Liver (tissue), 9 donors: Measurements from ENCODE around the gene PARD3. TPM values are rescaled to one million over a fixed set of nuclear protein-coding genes. Genes with fewer than 3 reads are reported as not detected.

Experiments
- DNase-seq: peaks from one replicate; pipeline ENCODE4 v3.0.0-alpha.2; 2017; ENCODE audit warnings: low spot score
- H3K27ac ChIP-seq, 2 donors: one replicate each; pipeline ENCODE4 v1.7.0; 2013; ENCODE audit warnings: inconsistent platforms in 2 of 2, low read length in 2 of 2, control low read depth in 1 of 2, low read depth in 1 of 2, mild to moderate bottlenecking in 1 of 2
- H3K27me3 ChIP-seq, 4 donors: one replicate each; pipeline versions ENCODE4 v1.6.1 to v1.7.0; 2013; ENCODE audit warnings: low read length in 3 of 4, inconsistent platforms in 1 of 4, mild to moderate bottlenecking in 1 of 4, moderate library complexity in 1 of 4; ENCODE audit not compliant: control insufficient read depth in 4 of 4, insufficient read depth in 4 of 4
- H3K36me3 ChIP-seq, 4 donors: one replicate each; pipeline versions ENCODE4 v1.6.1 to v1.7.0; 2013; ENCODE audit warnings: low read length in 3 of 4, mild to moderate bottlenecking in 3 of 4, low read depth in 1 of 4, moderate library complexity in 1 of 4; ENCODE audit not compliant: control insufficient read depth in 4 of 4, insufficient read depth in 3 of 4
- H3K4me1 ChIP-seq, 4 donors: one replicate each; pipeline versions ENCODE4 v1.6.1 to v1.7.0; 2013; ENCODE audit warnings: low read length in 3 of 4, mild to moderate bottlenecking in 3 of 4, moderate library complexity in 1 of 4; ENCODE audit not compliant: control insufficient read depth in 4 of 4, insufficient read depth in 4 of 4
- H3K4me3 ChIP-seq, 3 donors: one replicate each; pipeline versions ENCODE4 v1.6.1 to v1.7.0; 2013; ENCODE audit warnings: low read length in 3 of 3, control low read depth in 1 of 3, low read depth in 1 of 3, mild to moderate bottlenecking in 1 of 3
- H3K9ac ChIP-seq, 2 donors: one replicate each; pipeline ENCODE4 v1.7.0; 2013; ENCODE audit warnings: low read length in 2 of 2, mild to moderate bottlenecking in 2 of 2, moderate library complexity in 2 of 2, control low read depth in 1 of 2, low read depth in 1 of 2
- H3K9me3 ChIP-seq, 4 donors: one replicate each; pipeline versions ENCODE4 v1.6.1 to v1.7.0; 2013; ENCODE audit warnings: low read length in 3 of 4; ENCODE audit not compliant: control insufficient read depth in 4 of 4
- ATF3 ChIP-seq: IDR thresholded peaks from 2 replicates; pipeline ENCODE4 v1.6.1; 2016; ENCODE audit warnings: antibody characterized with exemption
- CTCF ChIP-seq: fragments of 150-350 bp; IDR thresholded peaks from 2 replicates; pipeline ENCODE4 v1.5.1; 2017; ENCODE audit warnings: improper control_type of control experiment, low read depth, low read length; ENCODE audit not compliant: missing input control
- EGR1 ChIP-seq, 2 donors: IDR thresholded peaks; 2 replicates each; pipeline ENCODE4 v1.6.1; 2016 to 2018; ENCODE audit warnings: antibody characterized with exemption in 2 of 2, low read depth in 2 of 2
- FOXA1 ChIP-seq: IDR thresholded peaks from 2 replicates; pipeline ENCODE4 v1.6.1; 2016; ENCODE audit warnings: antibody characterized with exemption
- FOXA2 ChIP-seq: IDR thresholded peaks from 2 replicates; pipeline ENCODE4 v1.6.1; 2016; ENCODE audit warnings: antibody characterized with exemption
- HNF4A ChIP-seq, 2 donors: conservative IDR thresholded peaks; 2 replicates each; pipeline ENCODE4 v1.6.1; 2016; ENCODE audit warnings: antibody characterized with exemption in 2 of 2, mild to moderate bottlenecking in 2 of 2
- HNF4G ChIP-seq: IDR thresholded peaks from 2 replicates; pipeline ENCODE4 v1.6.1; 2016; ENCODE audit warnings: antibody characterized with exemption
- JUND ChIP-seq, 2 donors: IDR thresholded peaks; 2 replicates each; pipeline ENCODE4 v1.6.1; 2016; ENCODE audit warnings: antibody characterized with exemption in 2 of 2
- MAX ChIP-seq: IDR thresholded peaks from 2 replicates; pipeline ENCODE4 v1.6.1; 2016; ENCODE audit warnings: antibody characterized with exemption
- NR2F2 ChIP-seq: IDR thresholded peaks from 2 replicates; pipeline ENCODE4 v1.6.1; 2016; ENCODE audit warnings: antibody characterized with exemption
- RAD21 ChIP-seq, 2 donors: IDR thresholded peaks; 2 replicates each; pipeline ENCODE4 v1.6.1; 2016; ENCODE audit warnings: antibody characterized with exemption in 2 of 2, mild to moderate bottlenecking in 2 of 2
- REST ChIP-seq: IDR thresholded peaks from 2 replicates; pipeline ENCODE4 v1.6.1; 2016; ENCODE audit warnings: antibody characterized with exemption, mild to moderate bottlenecking
- RXRA ChIP-seq, 2 donors: IDR thresholded peaks; 2 replicates each; pipeline ENCODE4 v1.6.1; 2017 to 2018; ENCODE audit warnings: antibody characterized with exemption in 2 of 2, mild to moderate bottlenecking in 1 of 2
- SP1 ChIP-seq: IDR thresholded peaks from 2 replicates; pipeline ENCODE4 v1.6.1; 2018; ENCODE audit warnings: antibody characterized with exemption, mild to moderate bottlenecking
- TAF1 ChIP-seq: conservative IDR thresholded peaks from 2 replicates; pipeline ENCODE4 v1.6.1; 2016; ENCODE audit warnings: antibody characterized with exemption, mild to moderate bottlenecking
- YY1 ChIP-seq: IDR thresholded peaks from 2 replicates; pipeline ENCODE4 v1.6.1; 2016; ENCODE audit warnings: antibody characterized with exemption, mild to moderate bottlenecking
- ZBTB33 ChIP-seq: IDR thresholded peaks from 2 replicates; pipeline ENCODE4 v1.6.1; 2016; ENCODE audit warnings: antibody characterized with exemption
- WGBS: extraction: QIAGEN DNeasy Blood & Tissue Kit; methylation state at CpG from one replicate; pipeline ENCODE4 v1.1.7; 2013; 5-methylcytosine and 5-hydroxymethylcytosine counted together
- polyA plus RNA-seq, 2 donors: library from polyadenylated mRNA; stranded (reverse) in 1 of 2; unstranded in 1 of 2; fragments of 200-250 nt in 1 of 2; fragments of >200 nt in 1 of 2; fragmentation: Nextera tagmentation in 1 of 2; extraction: Ambion mirVana in 1 of 2; gene quantifications; one replicate each; pipeline versions ENCODE4 v1.2.1 to v1.2.3, GENCODE V29; 2013 to 2015
- total RNA-seq, 2 donors: library from RNA; depleted of rRNA; stranded (reverse); fragments of >200 nt; gene quantifications; one replicate each; pipeline ENCODE4 v1.2.3, GENCODE V29; 2014
- donor health status: healthy.
- donor health status: healthy.
- donor health status: healthy.
- donor health status: healthy.
- donor health status: healthy.

The PARD3 gene
- total and polyA plus RNA-seq, 4 donors, result 12.3 to 43.8 (median 13.5) TPM

- no peak for TF ChIP-seq FOXA1
- no peak for TF ChIP-seq NR2F2
- TF ChIP-seq HNF4A (conservative IDR thresholded peaks at IDR 0.05), result no peak
- no peak for TF ChIP-seq MAX
Measured at GRCh38 chr10:34207343-34207742, 607.8 kb downstream of the PARD3 start (continued).

GRCh38 chr10:34206935-34207268, 608.2 kb downstream of the PARD3 start:
- 83% methylated on average over 1 of the region's 1 CpG for WGBS
- no peaks in the 10 kb centered on the region for H3K27me3 ChIP-seq
- no peaks in the 10 kb centered on the region for H3K9me3 ChIP-seq
- no peak overlapping the region for H3K4me3 ChIP-seq
- H3K4me1 ChIP-seq, result no peaks in the 10 kb centered on the region
- no peak overlapping the region for H3K27ac ChIP-seq
- TF ChIP-seq HNF4G, result no peak
- no peak for DNase-seq
- H3K9ac ChIP-seq, result no peak overlapping the region
- no peaks in the 10 kb centered on the region for H3K36me3 ChIP-seq

GRCh38 chr10:34206078-34206934, 608.8 kb downstream of the PARD3 start:
- 94% methylated on average over 9 of the region's 9 CpGs for WGBS
- TF ChIP-seq ATF3 (no peak), TAF1 (no peak), MAX (no peak), YY1 (no peak), FOXA1 (no peak), HNF4A (conservative IDR thresholded peaks at IDR 0.05) (no peak), ZBTB33 (no peak), NR2F2 (no peak), CTCF (no peak), REST (no peak), FOXA2 (no peak), HNF4G (no peak), EGR1 (IDR thresholded peaks at IDR 0.05; ENCODE audit: low read depth in 2 of 2) (no peak), RAD21 (IDR thresholded peaks at IDR 0.05) (no peak), SP1 (no peak), RXRA (IDR thresholded peaks at IDR 0.05) (no peak), JUND (IDR thresholded peaks at IDR 0.05) (no peak)
- H3K4me3 ChIP-seq, result no peak overlapping the region

More at GRCh38 chr10:34206078-34206934, 608.8 kb downstream of the PARD3 start:
- Histone ChIP-seq H3K36me3 (no peaks in the 10 kb centered on the region), H3K27ac (no peak overlapping the region), H3K9ac (no peak overlapping the region), H3K27me3 (no peaks in the 10 kb centered on the region), H3K9me3 (no peaks in the 10 kb centered on the region), H3K4me1 (no peaks in the 10 kb centered on the region)
- DNase-seq, result no peak
